ENCODE results near the gene ABCC9. TPM values are rescaled to one million over a fixed set of nuclear protein-coding genes. Genes with fewer than 3 reads are reported as not detected.

ABCC9 gene
- total RNA-seq, 1 experiment from 2014 or later: 0.07 TPM

DNA sequence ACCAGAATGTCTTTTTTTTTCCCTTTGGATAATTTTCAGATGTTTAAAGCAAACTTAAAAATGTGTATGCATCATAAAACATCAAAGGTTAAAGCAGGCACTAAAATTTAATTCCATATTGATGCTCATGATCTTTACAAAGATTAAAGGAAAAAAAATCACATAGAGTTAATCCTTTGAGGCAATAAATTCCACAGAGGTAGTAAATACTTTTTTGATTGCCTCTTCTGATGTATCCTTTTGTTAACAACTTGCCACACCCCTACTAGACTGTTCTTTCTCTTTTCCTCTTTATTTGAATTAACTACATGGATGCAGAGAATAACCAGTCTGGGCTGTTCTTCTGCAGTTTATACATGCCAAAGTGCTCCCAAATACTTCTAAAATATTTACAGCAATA lies 121.5 kb downstream of the ABCC9 start:
- Histone ChIP-seq H3K4me1 (replicated peaks; ENCODE audit: insufficient read depth) (no peaks in the 10 kb centered on the region), H3K9me2 (ENCODE audit: insufficient read depth) (no peaks in the 10 kb centered on the region), H3K27me3 (ENCODE audit: insufficient read depth, low read depth) (no peaks in the 10 kb centered on the region), H3K36me3 (ENCODE audit: low read depth) (no peaks in the 10 kb centered on the region), H3K27ac (no peak overlapping the region), H4K20me1 (ENCODE audit: insufficient read depth) (no peaks in the 10 kb centered on the region), H3F3A (ENCODE audit: insufficient read depth, low read depth) (no peaks in the 10 kb centered on the region), H2AFZ (no peak overlapping the region), H3K79me2 (ENCODE audit: low read depth) (no peaks in the 10 kb centered on the region), H3K4me3 (no peak overlapping the region), H3K9me3 (ENCODE audit: insufficient read depth, low read depth) (no peaks in the 10 kb centered on the region), H3K4me2 (no peak overlapping the region)
- ChIA-PET POLR2A (ENCODE audit: unreplicated experiment) (no interaction called here), CTCF (no interaction called here)
- DNase-seq: no peak
- no TSS peak for BruUV-seq (replicated peaks)
- intact Hi-C loops (cut with micrococcal nuclease; ENCODE audit: unreplicated experiment): no loop called here
- TF ChIP-seq EZH2 (IDR thresholded peaks at IDR 0.05; ENCODE audit: low read depth): no peak
- TF ChIP-seq, protein P1, sequence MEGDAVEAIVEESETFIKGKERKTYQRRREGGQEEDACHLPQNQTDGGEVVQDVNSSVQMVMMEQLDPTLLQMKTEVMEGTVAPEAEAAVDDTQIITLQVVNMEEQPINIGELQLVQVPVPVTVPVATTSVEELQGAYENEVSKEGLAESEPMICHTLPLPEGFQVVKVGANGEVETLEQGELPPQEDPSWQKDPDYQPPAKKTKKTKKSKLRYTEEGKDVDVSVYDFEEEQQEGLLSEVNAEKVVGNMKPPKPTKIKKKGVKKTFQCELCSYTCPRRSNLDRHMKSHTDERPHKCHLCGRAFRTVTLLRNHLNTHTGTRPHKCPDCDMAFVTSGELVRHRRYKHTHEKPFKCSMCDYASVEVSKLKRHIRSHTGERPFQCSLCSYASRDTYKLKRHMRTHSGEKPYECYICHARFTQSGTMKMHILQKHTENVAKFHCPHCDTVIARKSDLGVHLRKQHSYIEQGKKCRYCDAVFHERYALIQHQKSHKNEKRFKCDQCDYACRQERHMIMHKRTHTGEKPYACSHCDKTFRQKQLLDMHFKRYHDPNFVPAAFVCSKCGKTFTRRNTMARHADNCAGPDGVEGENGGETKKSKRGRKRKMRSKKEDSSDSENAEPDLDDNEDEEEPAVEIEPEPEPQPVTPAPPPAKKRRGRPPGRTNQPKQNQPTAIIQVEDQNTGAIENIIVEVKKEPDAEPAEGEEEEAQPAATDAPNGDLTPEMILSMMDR (conservative IDR thresholded peaks at IDR 0.05): no peak

DNA sequence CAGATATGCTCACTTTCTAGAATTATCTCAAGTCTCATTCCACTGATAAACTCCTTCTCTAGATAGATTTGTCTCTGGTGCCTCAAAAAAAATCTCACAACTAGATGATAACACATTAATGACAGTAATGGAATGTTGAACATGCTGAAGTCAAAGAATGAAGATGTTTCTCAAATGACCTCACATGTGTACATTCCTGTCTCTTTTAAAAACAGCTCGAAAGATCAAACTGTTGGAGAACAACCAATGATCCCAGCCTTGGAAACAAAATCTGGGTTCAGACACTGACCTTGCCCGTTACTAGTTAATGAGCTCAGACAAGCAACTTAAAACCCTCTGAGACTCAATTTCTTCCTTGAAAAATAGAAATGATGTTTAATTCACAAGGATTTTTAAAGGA lies 122.0 kb downstream of the ABCC9 start:
- no peak for DNase-seq
- no peaks in the 10 kb centered on the region for H3K4me1 ChIP-seq (replicated peaks; ENCODE audit: insufficient read depth)
- no TSS peak for BruUV-seq (replicated peaks)

DNA sequence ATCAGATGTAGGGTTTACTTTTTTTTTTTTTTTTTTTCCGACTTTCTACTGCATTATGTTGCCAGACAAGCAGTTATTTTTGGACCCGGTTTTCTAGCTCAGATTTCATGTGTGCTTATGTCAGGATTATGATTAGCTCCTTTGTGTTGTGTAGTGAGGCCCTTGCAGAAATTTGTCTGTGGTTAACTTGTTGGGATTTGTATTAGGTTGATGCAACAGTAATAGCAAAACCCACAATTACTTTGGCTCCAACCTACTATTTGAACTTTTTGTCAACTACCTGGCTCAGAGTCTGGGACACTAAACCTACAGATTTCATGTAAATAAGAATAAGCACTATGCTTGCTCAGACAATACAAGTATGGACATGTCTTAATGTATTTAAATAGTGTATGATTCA lies 122.6 kb downstream of the ABCC9 start:
- ChIA-PET POLR2A (ENCODE audit: unreplicated experiment) (interaction anchor here (0.6 kb wide), 1 partner anchor 27 kb away, joined by 7 read pairs; no protein-coding TSS in a partner anchor), CTCF (no interaction called here)
- Histone ChIP-seq H3K36me3 (ENCODE audit: low read depth) (no peaks in the 10 kb centered on the region), H3F3A (ENCODE audit: insufficient read depth, low read depth) (no peaks in the 10 kb centered on the region), H3K27ac (no peak overlapping the region), H4K20me1 (ENCODE audit: insufficient read depth) (no peaks in the 10 kb centered on the region), H3K4me1 (replicated peaks; ENCODE audit: insufficient read depth) (no peaks in the 10 kb centered on the region), H3K9me3 (ENCODE audit: insufficient read depth, low read depth) (no peaks in the 10 kb centered on the region), H3K4me2 (no peak overlapping the region), H3K27me3 (ENCODE audit: insufficient read depth, low read depth) (no peaks in the 10 kb centered on the region), H3K79me2 (ENCODE audit: low read depth) (no peaks in the 10 kb centered on the region), H3K9me2 (ENCODE audit: insufficient read depth) (no peaks in the 10 kb centered on the region), H3K4me3 (no peak overlapping the region), H2AFZ (no peak overlapping the region)
- no peak for TF ChIP-seq EZH2 (IDR thresholded peaks at IDR 0.05; ENCODE audit: low read depth)
- TF ChIP-seq, protein P1 (conservative IDR thresholded peaks at IDR 0.05): no peak
- no TSS peak for BruUV-seq (replicated peaks)
- no peak for DNase-seq
- intact Hi-C loops (cut with micrococcal nuclease; ENCODE audit: unreplicated experiment): no loop called here

More for the DNA sequence above, 122.0 kb downstream of the ABCC9 start:
- Histone ChIP-seq H3K4me2 (no peak overlapping the region), H3K36me3 (ENCODE audit: low read depth) (no peaks in the 10 kb centered on the region), H3K79me2 (ENCODE audit: low read depth) (no peaks in the 10 kb centered on the region), H3K4me3 (no peak overlapping the region), H3K9me3 (ENCODE audit: insufficient read depth, low read depth) (no peaks in the 10 kb centered on the region), H3K9me2 (ENCODE audit: insufficient read depth) (no peaks in the 10 kb centered on the region), H3K27me3 (ENCODE audit: insufficient read depth, low read depth) (no peaks in the 10 kb centered on the region), H3K27ac (no peak overlapping the region), H4K20me1 (ENCODE audit: insufficient read depth) (no peaks in the 10 kb centered on the region), H3F3A (ENCODE audit: insufficient read depth, low read depth) (no peaks in the 10 kb centered on the region), H2AFZ (no peak overlapping the region)
- ChIA-PET POLR2A (ENCODE audit: unreplicated experiment) (no interaction called here), CTCF (no interaction called here)
- intact Hi-C loops (cut with micrococcal nuclease; ENCODE audit: unreplicated experiment): no loop called here
- no peak for TF ChIP-seq EZH2 (IDR thresholded peaks at IDR 0.05; ENCODE audit: low read depth)
- TF ChIP-seq, protein P1 (conservative IDR thresholded peaks at IDR 0.05): no peak
